ENCODE measurements around the gene HEXD. TPM values are rescaled to one million over a fixed set of nuclear protein-coding genes. Genes with fewer than 3 reads are reported as not detected.
"Not testable (repeated sequence)": the region's sequence is repeated elsewhere in the genome, so short reads cannot be mapped to it uniquely, and the experiment has no call there.

Gene HEXD
- total RNA-seq, 1 donor from 2014 or later, result 44.5 TPM

DNA sequence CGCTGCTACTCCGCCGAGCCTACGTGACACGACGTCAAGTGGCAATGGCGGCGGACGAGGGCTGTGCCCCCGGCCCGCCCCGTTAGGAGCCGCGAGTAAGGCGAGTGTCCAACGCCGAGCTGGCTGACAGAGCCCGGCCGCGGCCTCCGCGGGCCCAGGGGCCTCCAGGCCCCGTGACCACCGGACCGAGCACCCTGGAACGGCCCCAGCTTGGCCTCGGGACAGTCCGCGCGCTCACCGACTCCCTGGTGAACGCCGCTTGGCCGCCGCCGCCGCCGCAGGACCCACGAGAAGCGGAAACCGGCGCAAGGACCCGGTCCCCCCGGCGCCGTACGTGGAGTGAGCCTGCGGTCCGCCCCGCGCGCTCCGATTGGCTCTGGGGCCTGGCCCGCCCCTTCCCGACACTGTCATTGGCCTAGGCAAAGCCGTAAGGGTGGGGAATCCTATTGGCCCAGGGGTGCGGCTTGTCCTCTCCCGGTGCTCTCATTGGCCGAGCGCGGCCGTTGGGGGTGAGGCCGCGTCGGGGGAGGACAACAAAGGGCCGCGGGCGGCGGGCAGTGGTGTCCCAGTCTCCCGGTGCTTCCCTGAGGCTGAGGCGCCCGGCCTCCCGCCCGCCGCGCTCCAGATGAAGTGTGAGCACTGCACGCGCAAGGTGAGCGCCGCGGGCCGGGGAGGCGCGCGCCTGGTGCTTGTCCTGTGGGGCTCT, 40.2 kb downstream of the HEXD start, which contains the start of gene NARF:
TSS of gene NARF (plus strand) at position 563 of the 706 bp plus-strand sequence. CDS start at position 626, 63 bp downstream.
- peak; percentile 98 for DNase-seq (ENCODE audit: low spot score)

DNA sequence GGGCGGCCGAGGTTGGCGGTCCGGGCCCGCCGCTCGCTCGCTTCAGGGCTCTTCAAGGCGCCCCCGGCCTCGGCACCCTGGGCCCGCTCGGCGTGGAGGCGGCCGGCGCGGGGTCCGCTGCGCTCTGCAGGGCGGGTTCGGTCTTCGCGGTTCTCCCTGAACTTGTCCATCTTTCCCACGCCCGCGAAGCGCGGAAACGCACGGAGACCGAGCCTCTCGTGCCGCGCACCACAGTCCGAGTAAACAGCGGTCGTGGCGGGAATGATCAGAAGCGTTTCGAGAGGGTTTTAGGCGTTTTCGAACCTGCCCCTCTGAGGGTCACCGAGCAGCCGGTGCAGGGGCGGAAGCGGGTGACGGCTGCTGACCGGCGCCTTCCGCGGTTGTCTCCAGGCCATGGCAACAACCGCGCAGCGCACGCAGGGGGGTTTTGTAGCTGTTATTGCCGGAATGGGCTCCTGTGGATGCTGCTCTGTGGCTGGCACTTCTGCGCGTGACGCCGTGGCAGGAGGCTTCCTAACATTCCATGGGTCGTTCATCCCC, 40.8 kb downstream of the HEXD start:
- no peak for DNase-seq (ENCODE audit: low spot score)

DNA sequence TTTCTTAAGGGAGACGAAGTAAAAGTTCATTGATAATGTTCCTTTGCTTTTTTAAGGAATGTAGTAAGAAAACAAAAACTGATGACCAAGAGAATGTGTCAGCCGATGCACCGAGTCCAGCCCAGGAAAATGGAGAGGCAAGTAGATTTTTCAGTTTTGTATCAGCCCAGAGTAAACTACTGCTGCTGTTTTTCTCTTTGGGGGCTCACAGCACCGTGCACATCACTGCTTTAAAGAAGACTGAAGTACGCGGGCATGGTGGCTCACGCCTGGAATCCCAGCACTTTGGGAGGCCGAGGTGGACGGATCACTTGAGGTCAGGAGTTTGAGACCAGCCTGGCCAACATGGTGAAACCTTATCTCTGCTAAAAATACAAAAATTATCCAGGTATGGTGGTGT, 41.8 kb downstream of the HEXD start:
- DNase-seq (ENCODE audit: low spot score), result not testable (repeated sequence)

DNA sequence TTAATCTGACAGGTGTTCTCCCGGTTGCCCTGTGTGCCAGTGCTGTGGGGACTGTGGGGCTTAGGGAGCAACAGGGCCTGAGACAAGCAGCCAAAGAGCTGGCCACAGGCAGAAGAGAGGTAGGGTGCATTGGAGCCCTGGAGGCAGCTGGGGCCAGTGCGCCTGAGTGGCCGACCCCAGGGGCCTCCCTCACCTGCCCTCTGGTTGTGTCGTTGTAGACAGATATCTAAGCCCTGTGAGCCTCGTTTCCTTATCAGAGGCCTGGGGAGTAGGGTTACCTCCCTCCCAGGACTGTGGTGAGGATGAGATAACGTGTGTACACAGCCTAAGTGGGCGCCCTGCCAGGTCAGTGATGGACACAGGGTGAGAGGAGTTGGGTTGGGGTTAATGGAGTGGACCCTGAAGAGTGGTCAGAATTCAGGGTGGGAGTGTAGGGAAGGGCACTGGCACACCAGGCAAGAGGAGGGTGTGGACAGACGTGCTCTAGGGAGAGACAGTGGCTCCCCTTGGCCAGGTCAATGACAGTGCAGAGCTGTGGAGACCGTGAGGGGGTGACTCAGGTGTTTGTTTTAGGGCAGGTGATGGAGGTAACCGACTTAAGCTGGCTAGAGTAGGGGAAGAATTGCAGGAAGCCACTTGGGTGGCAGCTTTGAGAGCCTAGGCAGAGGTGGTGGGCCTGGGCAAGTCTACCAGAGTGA, 43.8 kb downstream of the HEXD start:
- DNase-seq (ENCODE audit: low spot score), result no peak

DNA sequence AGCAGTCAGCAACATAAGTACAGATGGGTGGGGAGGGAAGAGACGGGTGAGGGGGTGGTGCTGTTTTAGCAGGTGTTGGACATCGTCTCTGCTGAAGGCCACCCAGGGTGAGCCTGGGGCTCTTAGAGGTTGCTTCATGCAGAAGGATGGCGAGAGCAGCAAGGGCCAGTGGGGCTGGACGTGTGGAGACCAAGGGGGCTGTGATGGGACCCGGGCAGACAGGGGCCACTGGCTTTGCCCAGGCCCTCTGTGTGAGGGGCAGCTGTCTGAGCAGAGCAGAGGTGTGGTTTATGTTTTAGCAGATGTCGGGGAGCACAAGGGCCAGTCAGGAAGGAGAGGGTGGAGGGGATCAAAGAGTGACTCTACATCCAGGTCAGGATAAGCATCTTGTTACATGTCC, 45.2 kb downstream of the HEXD start:
- DNase-seq (ENCODE audit: low spot score), result no peak

DNA sequence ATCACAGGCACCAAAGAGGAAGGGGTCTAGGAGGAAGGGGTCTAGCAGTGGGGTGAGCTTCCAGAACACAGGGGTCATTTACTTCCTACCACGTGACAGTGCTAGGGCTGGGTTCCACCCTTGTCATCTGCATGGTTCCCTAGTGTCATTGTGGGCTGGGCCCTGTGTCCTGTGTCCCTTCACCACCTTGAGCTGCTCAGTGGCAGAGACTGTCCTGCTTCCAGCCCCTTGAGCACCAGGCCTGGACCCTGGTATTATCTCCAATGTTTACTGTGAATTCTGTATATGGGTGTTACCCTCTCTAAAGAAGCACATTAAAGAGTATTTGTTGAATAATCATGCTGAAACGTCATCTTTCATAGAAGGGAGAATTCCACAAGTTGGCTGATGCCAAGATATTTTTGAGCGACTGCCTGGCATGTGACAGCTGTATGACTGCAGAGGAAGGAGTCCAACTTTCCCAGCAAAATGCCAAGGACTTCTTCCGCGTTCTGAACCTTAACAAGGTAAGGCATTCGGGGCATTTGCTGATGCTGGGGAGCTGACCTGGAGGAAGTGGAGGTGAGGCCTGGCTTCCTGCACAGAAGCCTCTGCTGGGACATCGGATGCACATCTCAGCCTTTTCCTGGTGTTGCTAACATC, 45.9 kb downstream of the HEXD start:
- no peak for DNase-seq (ENCODE audit: low spot score)

DNA sequence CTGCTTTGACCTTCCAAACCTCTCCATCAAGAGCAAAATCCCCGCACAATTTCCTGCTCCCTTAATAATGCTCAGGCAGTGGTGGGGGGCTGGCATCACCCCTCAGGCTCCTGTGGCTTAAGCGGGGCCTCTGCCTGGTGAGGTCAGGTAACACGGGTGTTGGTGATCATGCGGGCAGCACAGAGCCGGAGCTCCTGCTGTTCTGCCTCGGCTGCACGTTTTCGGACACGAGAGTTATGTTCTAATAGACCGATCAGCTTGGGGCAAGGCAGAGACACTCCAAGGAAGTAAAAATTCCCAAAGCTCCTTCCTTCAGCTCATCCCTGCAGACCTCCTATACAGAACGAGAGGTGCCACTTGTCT, 46.4 kb downstream of the HEXD start:
- no peak for DNase-seq (ENCODE audit: low spot score)

DNA sequence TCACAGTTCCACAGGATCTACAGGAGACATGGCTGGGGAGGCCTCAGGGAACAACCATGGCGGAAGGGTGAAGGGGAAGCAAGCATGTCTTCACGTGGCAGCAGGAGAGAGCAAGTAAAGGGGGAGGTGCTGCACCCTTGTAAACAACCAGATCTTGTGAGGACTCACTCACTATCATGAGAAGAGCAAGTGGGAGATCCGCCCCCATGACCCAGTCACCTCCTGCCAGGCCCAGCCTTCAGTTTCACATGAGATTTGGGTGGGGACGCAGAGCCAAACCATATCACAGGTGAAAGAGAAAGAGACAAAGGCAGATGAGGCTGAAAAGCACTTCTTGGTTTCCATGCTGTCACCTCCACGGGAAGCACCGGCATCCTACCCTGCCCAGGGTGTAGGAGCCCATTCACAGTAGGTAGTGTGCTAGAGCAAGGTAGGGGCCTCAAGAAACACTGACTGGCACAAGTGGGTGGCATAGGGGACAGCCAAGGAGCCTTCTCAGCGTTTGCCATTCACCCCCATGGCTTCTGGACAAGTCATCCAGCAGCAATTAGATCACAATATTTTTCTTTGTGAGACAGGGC, 47.0 kb downstream of the HEXD start:
- DNase-seq (ENCODE audit: low spot score), result no peak

DNA sequence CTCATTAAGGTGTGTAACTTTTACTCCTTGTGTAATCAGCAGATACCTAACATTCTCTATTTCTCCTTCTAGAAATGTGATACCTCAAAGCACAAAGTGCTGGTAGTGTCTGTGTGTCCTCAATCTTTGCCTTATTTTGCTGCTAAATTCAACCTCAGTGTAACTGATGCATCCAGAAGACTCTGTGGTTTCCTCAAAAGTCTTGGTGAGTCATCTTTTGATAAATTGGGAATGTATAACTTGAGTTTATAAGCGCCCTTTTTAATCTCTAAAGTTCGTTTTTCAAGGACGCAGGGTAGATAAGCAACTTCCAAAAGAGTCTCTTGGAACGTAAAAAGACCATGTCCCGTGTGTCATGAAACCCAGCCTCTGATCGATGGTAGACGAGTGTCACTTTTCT, 50.5 kb downstream of the HEXD start:
- DNase-seq (ENCODE audit: low spot score), result no peak

DNA sequence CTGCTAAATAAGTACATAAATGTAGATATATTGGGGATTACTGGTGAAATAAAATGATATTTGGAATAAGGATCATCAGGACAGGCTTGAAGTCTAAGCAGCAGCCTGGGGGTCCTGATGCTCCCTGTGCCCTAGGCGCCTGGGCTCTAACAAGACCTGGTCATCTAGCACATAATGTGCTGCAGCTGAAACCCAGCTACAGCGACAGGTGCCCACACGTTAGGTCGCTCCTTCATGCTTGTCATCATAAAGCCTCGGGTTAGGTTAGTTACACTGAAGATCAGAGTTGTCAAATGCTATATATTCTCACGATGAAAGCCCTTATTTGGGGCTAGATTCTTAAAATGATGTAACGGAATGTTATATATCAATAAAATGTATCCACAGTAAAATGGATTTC, 51.9 kb downstream of the HEXD start:
- DNase-seq (ENCODE audit: low spot score), result no peak

DNA sequence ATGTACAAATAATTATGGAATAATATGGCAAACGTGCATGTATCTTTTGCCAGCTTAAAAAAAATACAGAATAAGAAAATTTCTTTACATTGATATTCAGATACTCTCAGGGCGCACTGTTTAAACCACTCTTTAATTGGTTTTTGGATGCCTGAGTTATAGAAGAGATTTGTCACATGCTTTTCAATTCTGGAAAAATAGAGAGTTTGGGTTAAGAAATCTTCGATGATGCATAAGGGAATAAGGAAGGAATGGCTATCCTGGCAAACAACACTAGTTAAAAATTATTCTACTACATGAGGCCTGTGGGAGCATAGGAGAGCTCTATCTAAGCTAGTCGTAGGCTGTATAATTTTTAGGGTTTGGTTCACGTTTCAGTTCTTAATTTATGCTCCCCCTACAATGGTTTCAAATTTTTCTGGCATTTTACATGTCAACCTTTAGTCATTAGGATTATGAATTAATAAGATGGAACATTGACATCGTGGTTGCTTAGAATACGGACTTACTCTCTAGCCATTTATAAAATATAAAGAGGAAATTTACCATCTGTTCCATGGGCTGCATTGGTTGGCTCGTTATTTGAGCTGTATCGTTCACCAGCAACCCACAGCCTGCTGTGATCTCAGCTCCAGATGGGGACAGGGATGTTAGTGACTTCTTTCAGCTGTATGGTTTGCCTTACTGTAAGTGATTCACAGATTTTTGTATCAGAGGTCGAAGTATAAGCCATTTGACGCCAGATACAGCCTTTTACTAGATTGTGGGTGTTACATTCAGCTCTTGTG, 56.3 kb downstream of the HEXD start:
- no peak for DNase-seq (ENCODE audit: low spot score)

DNA sequence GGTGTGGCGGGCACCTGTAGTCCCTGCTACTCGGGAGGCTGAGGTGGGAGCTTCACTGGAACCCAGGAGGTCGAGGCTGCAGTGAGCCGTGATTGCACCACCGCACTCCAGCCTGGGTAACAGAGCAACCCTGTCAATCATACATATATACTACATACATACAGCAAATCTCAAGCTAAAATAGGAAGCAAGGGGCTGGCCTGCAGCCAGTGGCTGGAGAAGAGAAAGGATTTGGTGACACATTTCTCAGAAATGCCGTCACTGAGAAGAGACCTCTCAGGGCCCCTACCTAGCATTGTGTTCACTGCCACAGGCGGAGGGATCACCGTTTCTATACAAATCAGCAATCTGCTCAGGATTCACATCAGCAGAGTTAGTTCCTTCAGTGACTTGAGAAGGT, 57.3 kb downstream of the HEXD start:
- DNase-seq (ENCODE audit: low spot score), result no peak

DNA sequence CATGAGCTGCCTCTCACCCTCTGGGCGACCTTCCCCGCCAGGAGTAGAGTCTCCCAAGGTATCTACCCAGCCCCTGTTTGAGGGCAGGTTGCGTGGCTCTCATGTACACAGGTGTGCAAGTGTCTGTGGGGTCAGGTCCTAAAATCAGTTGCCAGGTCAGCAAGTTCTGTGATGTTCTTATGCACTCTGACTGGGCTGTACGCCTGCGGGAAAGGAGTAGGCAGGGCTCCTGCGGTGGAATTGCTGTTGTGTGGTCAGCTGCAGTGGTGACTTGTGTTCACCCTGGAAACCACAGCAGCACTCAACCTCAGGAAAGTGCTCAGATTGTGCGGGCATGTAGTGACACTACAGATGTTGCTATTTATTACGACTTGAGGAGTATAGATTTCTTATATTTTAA, 59.8 kb downstream of the HEXD start:
- DNase-seq (ENCODE audit: low spot score), result no peak

DNA sequence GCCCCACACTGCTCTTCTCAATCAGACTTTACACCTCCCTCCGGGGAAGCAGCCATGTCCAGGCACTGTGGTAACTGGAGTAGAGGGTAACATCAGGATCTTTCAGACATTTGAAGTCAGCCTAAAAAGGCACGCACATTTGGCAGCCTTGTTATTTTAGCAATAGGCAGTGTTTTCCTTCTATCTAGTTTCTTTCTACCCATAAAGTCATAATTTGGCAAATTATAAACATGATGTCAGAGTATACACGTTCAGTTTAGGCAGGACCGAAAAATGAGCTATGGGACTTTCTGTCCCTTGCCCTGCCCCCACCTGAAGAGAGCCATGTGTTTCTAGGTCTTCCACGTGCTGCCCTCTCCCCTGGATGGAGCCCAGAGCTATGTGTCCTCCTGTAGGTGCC, 61.5 kb downstream of the HEXD start:
- no peak for DNase-seq (ENCODE audit: low spot score)

DNA sequence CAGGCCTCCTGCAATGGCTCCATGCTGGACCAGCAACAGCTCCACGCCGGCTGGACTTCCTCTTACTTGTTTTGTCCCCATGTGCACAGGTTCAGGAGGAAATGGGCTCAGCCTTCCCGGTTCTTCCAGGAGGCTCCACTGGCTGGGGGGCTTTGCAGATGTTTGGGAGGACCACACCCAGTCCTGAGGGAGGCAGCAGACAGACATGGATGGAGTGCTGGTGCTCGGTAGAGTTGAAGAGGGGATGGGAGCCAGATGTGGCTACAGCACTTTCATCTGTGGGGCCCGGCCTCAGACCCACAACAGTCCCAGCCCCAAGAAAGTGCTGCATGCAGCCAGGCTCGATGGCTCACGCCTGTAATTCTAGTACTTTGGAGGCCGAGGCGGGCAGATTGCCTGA, 62.2 kb downstream of the HEXD start:
- no peak for DNase-seq (ENCODE audit: low spot score)

DNA sequence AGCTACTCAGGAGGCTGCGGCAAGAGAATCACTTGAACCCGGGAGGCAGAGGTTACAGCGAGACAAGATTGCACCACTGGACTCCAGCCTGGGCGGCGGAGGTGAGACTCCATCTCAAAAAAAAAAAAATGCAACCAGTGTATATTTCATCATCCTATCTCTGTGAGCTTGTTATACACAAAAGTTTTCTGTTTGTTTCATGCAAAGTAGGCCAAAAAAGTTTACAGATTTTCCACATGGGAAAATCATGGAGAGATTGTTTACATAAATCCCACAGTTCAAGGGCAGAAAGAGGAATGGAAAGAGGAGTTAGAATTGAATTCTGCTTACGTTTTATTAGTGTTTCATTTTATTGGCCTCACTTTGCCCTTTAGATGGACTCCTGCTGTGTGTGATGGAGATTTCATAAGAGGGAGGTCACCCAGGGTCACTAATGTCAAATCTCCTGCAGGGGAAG, 65.1 kb downstream of the HEXD start:
- DNase-seq (ENCODE audit: low spot score), result no peak

DNA sequence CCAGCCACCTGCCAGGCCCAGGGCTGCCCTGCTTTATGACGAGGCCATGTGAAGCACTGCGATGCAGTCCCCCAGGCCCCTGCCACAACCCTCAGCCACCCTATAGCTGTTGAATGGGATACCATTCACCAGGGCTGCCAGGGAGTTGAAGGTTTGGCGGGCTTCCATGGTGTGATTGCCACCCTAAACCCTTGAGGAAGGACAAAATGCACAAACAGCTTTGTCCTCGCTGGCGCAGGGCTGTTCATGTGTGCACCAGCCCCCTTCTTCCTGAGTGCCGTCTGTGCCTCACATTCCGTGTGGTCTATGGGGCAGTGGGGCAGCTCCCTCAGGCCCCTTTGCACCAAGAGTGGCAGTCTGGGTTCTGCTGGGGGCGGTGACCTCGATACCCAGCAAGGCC, 65.7 kb downstream of the HEXD start:
- no peak for DNase-seq (ENCODE audit: low spot score)

DNA sequence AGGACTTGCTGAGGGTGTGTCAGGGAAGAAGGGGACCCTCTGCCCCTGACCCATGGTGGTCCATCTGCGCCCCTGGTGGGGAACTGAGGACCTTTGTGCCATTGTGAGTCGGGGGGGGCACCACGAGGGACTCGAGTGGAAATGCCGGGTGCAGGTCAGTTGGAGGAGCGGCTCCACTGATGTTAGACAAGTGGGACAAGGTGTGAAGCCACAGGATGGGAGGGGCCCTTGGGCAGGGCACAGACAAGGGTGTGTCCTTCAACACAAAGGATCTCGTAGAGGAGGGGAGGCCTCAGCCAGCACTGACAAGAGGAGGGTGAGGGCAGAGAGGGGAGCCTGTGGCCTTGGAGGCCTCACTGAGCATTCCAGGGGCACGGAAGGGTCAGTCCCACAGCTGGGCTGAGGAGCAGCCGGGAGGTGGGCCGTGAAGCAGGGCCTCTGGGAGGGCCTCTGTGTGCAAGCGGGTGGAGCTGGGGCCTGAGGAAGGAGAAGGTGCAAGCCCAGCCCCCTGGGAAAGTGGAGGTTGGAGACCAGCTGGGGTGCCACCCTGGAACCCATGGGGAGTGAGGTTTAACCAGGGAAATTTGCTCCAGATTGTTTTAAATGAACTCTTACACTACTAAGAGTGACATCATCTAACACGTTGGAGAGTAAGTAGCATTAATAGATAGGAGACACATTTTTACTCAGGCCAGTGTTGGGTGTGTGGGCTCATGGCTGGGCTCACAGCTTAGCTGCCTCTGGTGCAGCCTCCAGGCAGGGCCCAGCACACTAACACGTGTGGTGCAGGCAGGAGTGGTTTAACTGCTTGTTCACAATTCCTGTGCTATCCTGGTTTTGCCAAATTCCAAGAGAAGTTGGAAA, 68.3 kb downstream of the HEXD start:
- no peak for DNase-seq (ENCODE audit: low spot score)

DNA sequence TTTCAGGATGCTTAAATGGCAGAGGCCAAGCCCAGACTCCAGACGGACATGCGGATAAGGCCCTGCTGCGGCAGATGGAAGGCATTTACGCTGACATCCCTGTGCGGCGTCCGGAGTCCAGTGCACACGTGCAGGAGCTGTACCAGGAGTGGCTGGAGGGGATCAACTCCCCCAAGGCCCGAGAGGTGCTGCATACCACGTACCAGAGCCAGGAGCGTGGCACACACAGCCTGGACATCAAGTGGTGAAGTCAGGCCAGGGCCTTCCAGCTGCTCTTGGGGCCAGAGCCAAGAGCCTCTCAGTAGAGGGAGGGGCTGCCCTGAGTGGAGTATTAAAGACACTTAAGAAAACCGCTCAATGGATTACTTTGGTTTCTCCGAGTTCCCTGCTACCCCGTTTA, 69.8 kb downstream of the HEXD start:
- DNase-seq (ENCODE audit: low spot score), result no peak

DNA sequence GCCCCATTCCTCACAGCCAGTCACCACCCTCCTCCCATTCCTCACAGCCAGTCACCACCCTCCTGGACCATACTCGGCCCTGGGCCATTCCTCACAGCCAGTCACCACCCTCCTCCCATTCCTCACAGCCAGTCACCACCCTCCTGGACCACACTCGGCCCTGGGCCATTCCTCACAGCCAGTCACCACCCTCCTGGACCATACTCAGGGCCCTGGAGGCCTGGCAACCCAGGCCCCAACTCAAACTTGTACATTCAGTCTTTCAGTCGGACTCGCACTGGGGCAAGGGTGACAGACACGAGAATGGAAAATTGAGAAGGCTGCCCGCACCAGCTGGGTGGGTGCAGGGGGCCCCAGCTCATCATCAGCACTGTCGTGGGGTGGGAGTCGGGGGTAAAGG, 71.0 kb downstream of the HEXD start:
- no peak for DNase-seq (ENCODE audit: low spot score)
